ENCODE measurements around the gene HOXA6. TPM values are rescaled to one million over a fixed set of nuclear protein-coding genes. Genes with fewer than 3 reads are reported as not detected.

HOXA6 gene
- total RNA-seq, 2 donors from 2014 or later: 6.9 to 7.5 TPM

- peak overlapping the region in 1 of 2 donors; percentile 30 for H3K4me3 ChIP-seq
- intact Hi-C loops (cut with DNase I): no loop called here
- TF ChIP-seq POLR2AphosphoS5 (IDR thresholded peaks at IDR 0.05): no peak
- no peak for TF ChIP-seq POLR2A (IDR thresholded peaks at IDR 0.05)
- TF ChIP-seq CTCF (IDR thresholded peaks at IDR 0.05): no peak
These were observed 32.7 kb downstream of the HOXA6 start for GRCh38 chr7:27114881-27115220.

GRCh38 chr7:27113991-27114769, 33.4 kb downstream of the HOXA6 start:
- H3K9me3 ChIP-seq: no peaks in the 10 kb centered on the region
- H3K27ac ChIP-seq: peak overlapping the region; percentile 80 to 87
- no peaks in the 10 kb centered on the region for H3K27me3 ChIP-seq (replicated peaks; ENCODE audit: insufficient read depth)
- peak overlapping the region; percentile 50 for H3K4me3 ChIP-seq
- no peak for TF ChIP-seq POLR2AphosphoS5 (IDR thresholded peaks at IDR 0.05)
- no peak for TF ChIP-seq CTCF (IDR thresholded peaks at IDR 0.05)
- TF ChIP-seq POLR2A (IDR thresholded peaks at IDR 0.05): no peak
- no peaks in the 10 kb centered on the region for H3K36me3 ChIP-seq
- peak; percentile 56 for DNase-seq (ENCODE audit: low spot score)
- peaks cover 3% of the 10 kb centered on the region for H3K4me1 ChIP-seq (replicated peaks)
- intact Hi-C loops (cut with DNase I): loop anchor here (2.0 kb wide), 1 partner anchor 17 kb away; no protein-coding TSS in a partner anchor
- WGBS: 19% methylated on average over 18 of the region's 26 CpGs

More at GRCh38 chr7:27114881-27115220, 32.7 kb downstream of the HOXA6 start:
- peaks cover 3% of the 10 kb centered on the region for H3K4me1 ChIP-seq (replicated peaks)
- no peaks in the 10 kb centered on the region for H3K27me3 ChIP-seq (replicated peaks; ENCODE audit: insufficient read depth)
- H3K9me3 ChIP-seq: no peaks in the 10 kb centered on the region
- H3K36me3 ChIP-seq: no peaks in the 10 kb centered on the region
- WGBS: 31% methylated on average over 6 of the region's 6 CpGs
- peak overlapping the region; percentile 64 to 71 for H3K27ac ChIP-seq
- DNase-seq (ENCODE audit: low spot score): no peak

- TF ChIP-seq POLR2AphosphoS5 (IDR thresholded peaks at IDR 0.05) (peak; percentile 80), POLR2A (IDR thresholded peaks at IDR 0.05) (peak; percentile 65), CTCF (IDR thresholded peaks at IDR 0.05) (no peak)
- H3K4me3 ChIP-seq: peak overlapping the region; percentile 50
- intact Hi-C loops (cut with DNase I): loop anchor here (2.0 kb wide), 1 partner anchor 16 kb away; no protein-coding TSS in a partner anchor
- H3K36me3 ChIP-seq: no peaks in the 10 kb centered on the region
- H3K4me1 ChIP-seq (replicated peaks): peaks cover 3% of the 10 kb centered on the region
- peak overlapping the region; percentile 80 to 87 for H3K27ac ChIP-seq
- H3K27me3 ChIP-seq (replicated peaks; ENCODE audit: insufficient read depth): no peaks in the 10 kb centered on the region
- peak; percentile 80 for DNase-seq (ENCODE audit: low spot score)
- WGBS: 16% methylated on average over 30 of the region's 57 CpGs
- H3K9me3 ChIP-seq: no peaks in the 10 kb centered on the region
These were observed 34.3 kb downstream of the HOXA6 start for GRCh38 chr7:27112955-27113949.

GRCh38 chr7:27112361-27112760, 35.2 kb downstream of the HOXA6 start:
- intact Hi-C loops (cut with DNase I): loop anchor here (2.0 kb wide), 1 partner anchor 16 kb away; no protein-coding TSS in a partner anchor
- 35% methylated on average over 4 of the region's 4 CpGs for WGBS
- no peak for DNase-seq (ENCODE audit: low spot score)
- H3K9me3 ChIP-seq: no peaks in the 10 kb centered on the region
- no peak for TF ChIP-seq CTCF (IDR thresholded peaks at IDR 0.05)
- no peak for TF ChIP-seq POLR2A (IDR thresholded peaks at IDR 0.05)
- no peak for TF ChIP-seq POLR2AphosphoS5 (IDR thresholded peaks at IDR 0.05)
- peak overlapping the region; percentile 64 to 87 for H3K27ac ChIP-seq
- H3K4me3 ChIP-seq: no peak overlapping the region
- H3K4me1 ChIP-seq (replicated peaks): peaks cover 3% of the 10 kb centered on the region
- H3K36me3 ChIP-seq: no peaks in the 10 kb centered on the region
- H3K27me3 ChIP-seq (replicated peaks; ENCODE audit: insufficient read depth): no peaks in the 10 kb centered on the region
